ENCODE measurements around the gene PCCA.

DNA sequence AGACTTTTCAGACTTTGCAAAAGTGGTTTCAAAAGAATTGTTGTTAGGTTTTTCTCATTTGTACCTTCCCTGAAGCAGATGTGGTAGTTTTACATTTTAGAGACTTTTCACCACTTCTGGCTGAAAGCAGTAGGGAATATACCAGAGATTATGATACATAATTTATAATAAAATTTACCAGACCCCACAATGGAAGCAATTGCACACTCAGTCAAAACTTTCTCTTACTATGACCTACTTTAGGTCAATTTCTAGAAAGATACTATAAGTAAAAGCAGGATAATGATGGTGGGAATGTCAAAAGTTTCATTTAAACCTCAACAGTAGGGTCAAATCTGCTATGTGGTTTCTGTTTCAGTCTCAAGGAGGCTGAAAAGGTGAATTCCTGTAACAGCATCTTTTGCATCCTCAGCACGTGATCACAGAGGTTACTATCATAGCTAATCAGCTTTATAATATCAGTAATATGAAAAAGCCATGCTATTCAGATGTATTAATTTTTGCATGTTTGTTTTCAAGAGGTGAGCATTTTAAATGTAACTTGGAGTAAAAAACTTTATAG lies 26.9 kb downstream of the PCCA start:
- TF ChIP-seq POLR2A (IDR thresholded peaks at IDR 0.05; ENCODE audit: low read length) = no peak
- TF ChIP-seq GATA1 (IDR thresholded peaks at IDR 0.05; ENCODE audit: low read depth, low read length) = no peak

Data from erythroblast (primary cell).